HG02870 (cell line): ENCODE results near the gene YIF1B.

ENCODE experiments used
- ATAC-seq: cut with Tn5 transposase; IDR thresholded peaks from one replicate; pipeline ENCODE4 v1.9.1; 2021; ENCODE audit warnings: mild to moderate bottlenecking, moderate library complexity; ENCODE audit not compliant: unreplicated experiment

The YIF1B gene

DNA sequence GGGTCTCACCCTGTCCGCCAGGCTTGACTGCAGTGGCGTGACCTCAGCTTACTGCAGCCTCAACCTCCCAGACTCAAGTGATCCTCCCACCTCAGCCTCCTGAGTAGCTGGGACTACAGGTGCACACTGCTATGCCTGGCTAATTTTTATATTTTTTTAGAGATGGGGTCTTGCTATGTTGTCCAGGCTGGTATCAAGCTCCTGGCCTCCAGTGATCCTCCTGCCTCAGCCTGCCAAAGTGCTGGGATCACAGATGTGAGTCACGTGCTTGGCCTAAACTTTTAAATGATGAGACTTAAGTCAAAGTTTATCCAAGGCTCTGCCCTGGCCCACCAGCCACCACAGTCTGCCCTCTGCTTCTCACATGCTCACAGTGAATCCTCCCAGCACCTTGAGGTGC, 9.5 kb downstream of the YIF1B start:
- no peak for ATAC-seq

DNA sequence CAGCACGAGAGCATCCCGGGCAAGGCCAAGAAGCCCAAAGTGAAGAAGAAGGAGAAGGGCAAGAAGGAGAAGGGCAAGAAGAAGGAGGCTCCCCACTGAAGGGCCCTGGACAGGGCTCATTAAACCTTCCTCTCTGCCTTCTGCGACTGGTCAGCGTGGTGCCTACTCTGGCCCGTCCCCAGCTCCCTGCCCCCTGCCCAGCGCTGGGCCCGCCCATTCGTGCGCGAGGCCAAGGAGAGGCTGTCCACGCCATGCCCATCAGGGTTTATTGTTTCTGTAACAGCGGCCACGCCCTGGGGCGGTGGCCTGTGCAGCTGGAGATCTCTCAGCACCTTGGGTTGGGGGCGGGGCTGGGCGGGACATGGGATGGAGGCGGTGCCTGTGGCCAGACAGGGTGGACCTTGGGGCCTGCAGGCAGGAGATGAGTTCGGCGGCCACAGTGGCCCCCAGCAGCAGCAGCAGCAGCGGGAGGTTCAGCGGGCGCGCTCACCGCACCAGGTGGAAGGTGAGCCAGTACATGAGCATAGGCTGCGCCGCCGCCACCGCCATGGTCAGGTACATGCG, 10.8 kb downstream of the YIF1B start:
- no peak for ATAC-seq

DNA sequence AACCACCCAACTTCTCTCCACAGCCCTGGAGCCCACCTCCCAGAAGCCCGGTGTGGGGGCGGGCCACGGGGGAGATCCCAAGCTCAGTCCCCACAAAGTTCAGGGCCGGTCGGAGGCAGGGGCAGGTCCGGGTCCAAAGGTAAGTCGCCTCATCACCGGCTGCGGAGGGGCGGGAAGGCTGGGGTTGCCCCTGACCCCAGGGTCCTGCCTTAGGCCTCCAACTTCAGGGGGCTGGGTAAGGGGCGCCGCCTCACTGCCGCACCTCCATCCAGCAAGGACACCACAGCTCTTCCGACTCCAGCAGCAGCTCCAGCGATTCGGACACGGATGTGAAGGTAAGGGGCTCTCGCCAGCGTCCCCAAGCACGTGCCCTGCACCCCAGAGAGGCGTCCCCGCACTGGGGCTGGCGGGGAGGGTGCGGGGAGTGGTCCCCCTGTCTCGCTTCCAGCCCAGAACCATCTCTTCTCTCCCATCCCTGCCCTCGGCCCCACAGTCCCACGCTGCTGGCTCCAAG, 11.3 kb downstream of the YIF1B start:
- no peak for ATAC-seq

DNA sequence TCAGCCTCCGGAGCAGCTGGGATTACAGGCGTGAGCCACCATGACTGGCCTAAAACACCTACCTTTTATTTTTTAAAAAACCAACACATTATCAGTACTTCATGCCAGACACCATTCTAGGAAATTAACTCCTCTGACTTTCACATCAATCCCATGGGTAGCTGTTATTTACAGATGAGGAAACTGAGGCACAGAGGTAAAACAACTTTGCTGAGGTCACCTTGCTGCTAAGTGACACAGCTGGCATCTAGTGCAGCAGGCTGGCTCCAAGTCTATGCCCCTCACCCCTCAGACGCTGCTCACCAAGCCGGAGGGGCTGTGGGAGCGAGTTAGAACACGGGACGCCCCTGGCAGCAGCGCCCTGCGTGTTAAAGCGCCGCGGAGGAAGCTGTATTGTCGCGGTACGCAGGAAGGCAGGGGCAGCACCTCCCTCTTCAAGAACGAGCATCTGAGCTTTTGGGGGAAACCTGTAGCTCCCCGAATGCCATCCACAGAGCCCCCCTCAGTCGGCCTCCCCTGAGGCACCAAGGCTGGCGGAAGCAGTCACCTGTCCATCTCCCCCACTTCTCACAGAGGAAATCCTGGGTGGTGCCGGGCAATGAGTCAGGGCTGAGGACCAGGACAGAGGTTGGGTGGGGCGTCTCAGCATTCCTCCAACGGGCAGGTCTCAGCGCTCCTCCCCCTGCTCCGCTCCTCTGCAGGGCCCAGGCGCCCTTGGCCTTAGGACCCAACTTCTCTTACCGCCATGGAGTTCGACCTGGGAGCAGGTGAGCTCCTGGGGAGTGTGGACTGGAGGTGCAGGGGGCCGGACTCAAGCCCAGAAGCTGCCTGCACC, 12.0 kb downstream of the YIF1B start, which contains the start of gene C19orf33:
Gene C19orf33 (plus strand): TSS at position 735 of the 835 bp plus-strand sequence. CDS start 11 bp downstream, at position 746.
- no peak for ATAC-seq

DNA sequence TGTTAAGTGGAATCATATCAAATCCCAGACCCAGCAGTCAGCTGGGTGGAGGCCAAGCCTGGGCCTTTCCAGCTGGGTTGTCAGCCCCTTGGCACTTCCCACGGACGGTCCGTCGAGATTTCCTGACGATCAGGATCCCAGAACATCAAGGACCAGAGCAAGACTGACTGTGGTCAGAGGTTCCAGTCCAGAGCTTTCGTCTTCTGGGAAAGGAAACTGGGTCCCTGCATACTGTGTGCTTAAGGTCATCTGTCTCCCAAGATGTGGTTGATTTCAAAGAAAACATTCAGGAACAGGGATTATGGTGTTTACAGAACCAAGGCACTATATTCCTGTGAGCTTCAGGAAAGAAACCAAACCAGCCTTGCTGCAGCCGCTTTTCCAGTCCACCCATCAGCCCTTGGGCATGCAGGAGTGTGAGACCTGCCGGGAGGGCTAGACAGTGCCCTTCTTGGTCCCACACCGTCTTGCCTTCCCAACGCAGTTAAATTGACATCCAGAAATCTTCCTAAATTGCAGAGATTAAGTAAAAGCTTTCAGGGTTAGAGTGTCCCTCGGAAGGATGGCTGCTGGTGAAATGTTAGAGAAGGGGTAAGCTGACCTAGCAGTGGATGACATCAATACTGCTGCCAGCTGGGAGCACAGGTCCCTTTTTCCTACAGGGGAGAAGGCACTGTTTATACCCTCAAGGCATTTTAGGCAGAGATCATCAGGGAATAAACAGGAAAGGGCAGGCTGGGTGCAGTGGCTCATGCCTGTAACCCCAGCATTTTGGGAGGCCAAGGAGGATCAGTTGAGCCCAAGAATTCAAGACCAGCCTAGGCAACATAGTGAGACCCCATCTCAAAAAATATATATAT, 16.7 kb downstream of the YIF1B start:
- no peak for ATAC-seq

DNA sequence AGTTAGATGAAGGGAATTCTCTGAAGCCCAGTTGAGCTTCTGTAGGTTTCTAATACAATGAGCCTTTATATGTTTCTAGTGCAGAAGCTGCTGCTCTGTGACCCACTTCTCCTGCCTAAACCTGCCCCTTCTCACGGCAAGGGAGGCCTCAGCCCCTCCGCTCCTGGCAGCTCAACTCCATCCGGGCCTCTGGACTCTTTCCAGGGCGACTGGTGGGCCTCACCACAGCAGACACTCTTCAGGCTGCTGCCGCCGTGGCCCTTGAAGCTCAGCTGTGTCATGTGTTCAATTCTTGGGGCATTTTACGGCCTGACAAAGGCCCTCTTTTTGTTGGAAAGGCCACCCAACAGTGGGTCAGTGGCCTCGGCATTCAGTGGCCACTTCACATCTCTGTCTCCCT, 21.7 kb downstream of the YIF1B start:
- ATAC-seq, result no peak

- ATAC-seq, result no peak
These were observed 22.5 kb downstream of the YIF1B start for GRCh38 chr19:38293281-38293680.

GRCh38 chr19:38291855-38292254, 23.9 kb downstream of the YIF1B start:
- no peak for ATAC-seq

- ATAC-seq, result no peak
These were observed 25.1 kb downstream of the YIF1B start for GRCh38 chr19:38290631-38291147.

- no peak for ATAC-seq
These were observed 25.8 kb downstream of the YIF1B start for GRCh38 chr19:38289955-38290354.

DNA sequence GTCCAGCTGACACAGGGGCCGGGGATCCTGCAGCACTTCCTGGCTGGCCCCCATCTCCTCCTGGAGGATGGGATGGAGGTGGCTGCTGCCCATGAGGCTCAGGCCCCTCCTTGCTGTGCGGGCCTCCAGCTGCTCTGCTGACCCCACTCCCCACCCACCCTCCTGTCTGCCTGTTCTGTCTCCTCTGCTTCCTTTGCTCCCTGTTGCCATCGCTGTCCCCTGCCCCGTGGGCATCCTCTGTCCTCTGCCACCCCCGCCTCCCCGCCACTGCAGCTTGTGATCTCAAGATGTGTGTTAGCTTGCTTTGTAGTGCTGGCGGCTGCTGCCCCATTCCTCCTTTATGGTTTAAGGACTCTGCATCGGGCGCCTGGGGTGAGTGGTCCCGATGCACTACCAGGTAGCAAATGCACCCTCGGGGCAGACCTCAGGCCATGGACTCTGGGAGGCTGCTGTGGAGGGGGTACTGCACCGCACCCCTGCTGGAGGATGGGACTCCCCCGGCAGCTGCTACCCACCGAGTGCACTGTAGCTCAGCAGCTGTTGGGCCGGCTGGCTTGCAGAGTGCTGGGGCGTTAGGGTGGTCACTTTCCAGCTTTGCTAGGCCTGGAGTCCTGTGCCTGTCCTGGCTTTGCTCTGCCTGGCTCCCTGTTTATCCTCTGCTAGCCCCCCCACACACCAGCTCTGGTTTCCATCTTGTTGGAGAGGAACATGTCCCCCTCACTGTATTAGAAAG, 27.5 kb downstream of the YIF1B start:
- ATAC-seq, result no peak

DNA sequence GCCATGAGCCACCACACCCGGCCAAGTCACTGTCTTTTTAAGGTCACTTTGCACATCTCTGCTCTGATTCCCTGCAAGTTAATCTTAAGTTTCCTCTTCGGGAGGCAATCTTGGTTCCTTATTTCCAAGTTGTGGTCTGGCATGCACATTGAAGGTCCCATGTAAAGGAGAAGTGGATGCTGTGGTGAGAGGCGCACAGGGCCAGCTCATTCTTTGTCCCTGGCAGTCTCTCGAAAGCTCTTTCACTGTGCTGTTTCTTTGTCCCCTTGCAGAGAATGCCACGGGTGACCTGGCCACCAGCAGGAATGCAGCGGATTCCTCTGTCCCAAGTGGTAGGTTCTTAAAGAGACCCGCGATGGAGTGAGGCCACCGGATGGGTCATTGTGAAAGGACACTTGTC, 28.1 kb downstream of the YIF1B start:
- no peak for ATAC-seq

- ATAC-seq, result no peak
These were observed 30.2 kb downstream of the YIF1B start for GRCh38 chr19:38285567-38285966.

DNA sequence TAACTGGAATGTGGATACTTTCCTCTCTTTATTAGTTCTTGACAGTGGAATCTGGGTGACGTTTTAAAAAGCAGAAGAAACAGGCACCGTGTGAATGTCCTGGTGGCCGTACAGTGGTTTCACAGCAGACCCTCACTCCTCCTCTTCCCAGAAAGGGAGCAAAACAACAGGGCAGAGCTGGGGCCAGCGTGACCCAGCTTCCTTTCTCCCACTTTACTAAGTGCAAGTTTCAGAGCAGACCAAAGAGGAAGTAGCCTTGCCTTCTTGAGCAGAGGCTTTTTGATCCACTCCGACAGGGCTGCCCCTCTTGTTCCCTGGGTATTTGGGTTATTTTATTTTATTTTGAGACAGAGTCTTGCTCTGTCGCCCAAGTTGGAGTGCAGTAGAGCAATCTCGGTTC, 31.3 kb downstream of the YIF1B start:
- no peak for ATAC-seq

- ATAC-seq, result no peak
These were observed 32.5 kb downstream of the YIF1B start for GRCh38 chr19:38283271-38283670.

DNA sequence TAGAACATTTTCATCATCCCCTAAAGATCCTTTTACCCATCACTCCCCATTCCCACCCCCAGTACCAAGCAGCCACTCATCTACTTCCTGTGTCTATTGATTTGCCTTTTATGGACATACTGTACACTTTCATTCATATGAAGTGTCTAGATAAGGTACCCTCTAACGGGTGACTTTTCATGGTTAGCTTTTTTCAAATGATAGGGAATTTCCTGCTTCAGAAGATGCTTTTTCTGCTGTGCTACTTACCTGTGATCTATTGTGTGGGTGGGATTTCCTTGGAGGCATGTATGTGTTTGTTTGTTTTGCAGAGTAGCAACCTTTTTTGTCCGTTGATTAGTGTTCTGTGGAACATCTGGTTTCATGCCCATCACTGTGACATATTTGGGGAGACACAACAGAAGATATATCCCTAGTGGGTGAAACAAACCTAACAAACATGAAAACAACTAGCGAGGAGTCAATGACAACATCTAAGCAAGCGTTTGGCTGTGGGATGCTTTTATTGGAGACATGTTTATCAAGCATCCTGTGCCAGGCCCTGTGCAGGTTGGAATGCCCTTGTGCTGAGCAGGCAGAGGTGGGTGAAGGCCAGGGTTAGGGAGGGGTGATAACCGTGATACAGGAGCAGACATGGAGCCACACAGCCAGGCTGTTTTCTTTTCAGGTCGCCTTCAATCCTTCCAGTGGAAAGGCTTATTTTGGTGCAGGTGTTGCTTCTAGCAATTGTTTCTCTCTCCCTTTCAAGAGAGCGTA, 33.8 kb downstream of the YIF1B start:
- ATAC-seq, result no peak

- ATAC-seq, result no peak
These were observed 35.5 kb downstream of the YIF1B start for GRCh38 chr19:38280030-38280921.

GRCh38 chr19:38278751-38279150, 37.0 kb downstream of the YIF1B start:
- no peak for ATAC-seq
